ENCODE measurements around the gene TTC28. TPM values are rescaled to one million over a fixed set of nuclear protein-coding genes. Genes with fewer than 3 reads are reported as not detected.
A peak's percentile ranks its signal among the peaks of the same experiment; 100 is the strongest.
"Not testable (repeated sequence)": the region's sequence is repeated elsewhere in the genome, so short reads cannot be mapped to it uniquely, and the experiment has no call there.

Gene TTC28
- total RNA-seq, 1 donor from 2014 or later: 1.3 TPM

GRCh38 chr22:28198692-28199091 lies 480.9 kb downstream of the TTC28 start:
- Histone ChIP-seq H3K27me3 (ENCODE audit: control insufficient read depth, insufficient read depth, low read length) (no peaks in the 10 kb centered on the region), H3K4me3 (ENCODE audit: low read depth, low read length) (no peak overlapping the region), H3K36me3 (ENCODE audit: control insufficient read depth, insufficient read depth, low read length) (no peaks in the 10 kb centered on the region)
- FAIRE-seq (no peak), DNase-seq (ENCODE audit: low read depth) (peak; percentile 53)
- TF ChIP-seq CTCF (IDR thresholded peaks at IDR 0.05; ENCODE audit: insufficient read depth, low read length, severe bottlenecking): no peak

- not testable (repeated sequence) for FAIRE-seq; H3K4me3 ChIP-seq (ENCODE audit: low read depth, low read length); H3K36me3 ChIP-seq (ENCODE audit: control insufficient read depth, insufficient read depth, low read length); H3K27me3 ChIP-seq (ENCODE audit: control insufficient read depth, insufficient read depth, low read length); DNase-seq (ENCODE audit: low read depth)
Observed at GRCh38 chr22:28191571-28191970, 488.1 kb downstream of the TTC28 start.

GRCh38 chr22:28188178-28188879 lies 491.3 kb downstream of the TTC28 start:
- Histone ChIP-seq H3K27me3 (ENCODE audit: control insufficient read depth, insufficient read depth, low read length) (no peaks in the 10 kb centered on the region), H3K4me3 (ENCODE audit: low read depth, low read length) (no peak overlapping the region), H3K36me3 (ENCODE audit: control insufficient read depth, insufficient read depth, low read length) (no peaks in the 10 kb centered on the region)
- no peak for DNase-seq (ENCODE audit: low read depth)
- TF ChIP-seq CTCF (IDR thresholded peaks at IDR 0.05; ENCODE audit: insufficient read depth, low read length, severe bottlenecking): no peak
- no peak for FAIRE-seq

GRCh38 chr22:28187612-28188011 lies 492.0 kb downstream of the TTC28 start:
- TF ChIP-seq CTCF (IDR thresholded peaks at IDR 0.05; ENCODE audit: insufficient read depth, low read length, severe bottlenecking): no peak
- no peaks in the 10 kb centered on the region for H3K36me3 ChIP-seq (ENCODE audit: control insufficient read depth, insufficient read depth, low read length)
- H3K4me3 ChIP-seq (ENCODE audit: low read depth, low read length): no peak overlapping the region
- FAIRE-seq (no peak), DNase-seq (ENCODE audit: low read depth) (no peak)
- no peaks in the 10 kb centered on the region for H3K27me3 ChIP-seq (ENCODE audit: control insufficient read depth, insufficient read depth, low read length)

GRCh38 chr22:28186641-28187040 lies 493.0 kb downstream of the TTC28 start:
- Histone ChIP-seq H3K27me3 (ENCODE audit: control insufficient read depth, insufficient read depth, low read length) (no peaks in the 10 kb centered on the region), H3K4me3 (ENCODE audit: low read depth, low read length) (no peak overlapping the region), H3K36me3 (ENCODE audit: control insufficient read depth, insufficient read depth, low read length) (no peaks in the 10 kb centered on the region)
- no peak for FAIRE-seq
- DNase-seq (ENCODE audit: low read depth): no peak
- no peak for TF ChIP-seq CTCF (IDR thresholded peaks at IDR 0.05; ENCODE audit: insufficient read depth, low read length, severe bottlenecking)

GRCh38 chr22:28185130-28185529 lies 494.5 kb downstream of the TTC28 start:
- no peak for DNase-seq (ENCODE audit: low read depth)
- no peak for TF ChIP-seq CTCF (IDR thresholded peaks at IDR 0.05; ENCODE audit: insufficient read depth, low read length, severe bottlenecking)
- H3K36me3 ChIP-seq (ENCODE audit: control insufficient read depth, insufficient read depth, low read length): no peaks in the 10 kb centered on the region
- FAIRE-seq: no peak
- no peaks in the 10 kb centered on the region for H3K27me3 ChIP-seq (ENCODE audit: control insufficient read depth, insufficient read depth, low read length)
- no peak overlapping the region for H3K4me3 ChIP-seq (ENCODE audit: low read depth, low read length)

Data from bronchial epithelial cell (primary cell).